Measurements from ENCODE around the gene THRAP3.
A peak's percentile ranks its signal among the peaks of the same experiment; 100 is the strongest.

The THRAP3 gene

DNA sequence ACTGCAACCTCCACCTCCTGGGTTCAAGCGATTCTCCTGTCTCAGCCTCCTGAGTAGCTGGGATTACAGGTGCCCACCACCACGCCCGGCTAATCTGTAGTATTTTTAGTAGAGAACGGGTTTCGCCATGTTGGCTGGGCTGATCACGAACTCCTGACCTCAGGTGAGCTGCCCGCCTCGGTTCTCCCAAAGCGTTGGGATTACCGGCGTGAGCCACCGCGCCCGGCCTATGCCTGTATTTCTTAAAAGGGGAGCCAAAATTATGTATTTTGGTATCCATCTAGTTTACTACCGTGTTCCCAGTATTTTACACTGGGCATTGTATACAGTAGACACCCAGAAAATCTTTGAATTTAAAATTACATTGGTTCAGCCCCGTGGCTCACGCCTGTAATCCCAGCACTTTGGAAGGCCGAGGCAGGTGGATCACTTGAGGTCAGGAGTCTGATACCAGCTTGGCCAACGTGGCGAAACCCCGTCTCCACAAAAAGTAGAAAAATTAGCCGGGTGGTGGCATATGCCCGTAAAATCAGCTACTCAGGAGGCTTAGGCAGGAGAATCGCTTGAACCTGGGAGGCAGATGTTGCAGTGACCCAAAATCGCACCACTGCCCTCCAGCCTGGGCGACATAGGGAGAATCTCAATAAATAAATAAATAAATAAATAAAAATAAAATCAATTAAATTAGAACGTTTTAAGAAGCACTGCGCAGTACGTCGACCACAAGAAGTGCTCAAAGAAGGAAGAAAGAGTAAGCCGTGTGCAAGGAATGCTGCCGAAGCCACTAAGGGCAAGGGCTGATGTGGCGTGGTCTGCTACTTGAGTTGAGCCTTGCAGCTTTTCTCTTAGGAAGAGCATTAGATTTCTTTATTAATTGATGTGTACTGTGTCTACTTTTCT is 1.5 kb upstream of the THRAP3 start:
- Histone ChIP-seq H2AK5ac (ENCODE audit: low read length) (no peak overlapping the region), H2BK5ac (ENCODE audit: low read depth, low read length, poor library complexity) (no peak overlapping the region), H3K4me1 (ENCODE audit: control insufficient read depth in 1 of 2, insufficient read depth in 2 of 2, low read length in 2 of 2) (peaks cover 2 to 9% of the 10 kb centered on the region in 2 experiments), H3K18ac (ENCODE audit: low read length) (no peak overlapping the region), H3K4ac (ENCODE audit: low read depth, low read length) (no peak overlapping the region), H3K23ac (ENCODE audit: low read length) (no peak overlapping the region), H2BK120ac (ENCODE audit: insufficient read depth, low read length, poor library complexity) (no peak overlapping the region), H3K4me2 (ENCODE audit: low read length) (peak overlapping the region; percentile 78), H3K4me3 (ENCODE audit: low read depth, low read length) (no peak overlapping the region), H3K36me3 (ENCODE audit: control insufficient read depth in 1 of 2, insufficient read depth in 2 of 2, low read length in 2 of 2) (peaks cover 2 to 4% of the 10 kb centered on the region in 2 experiments), H3K9ac (ENCODE audit: low read length) (no peak overlapping the region), H3K79me1 (ENCODE audit: low read length) (peaks cover 13% of the 10 kb centered on the region), H3K27me3 (ENCODE audit: insufficient read depth, low read length) (no peaks in the 10 kb centered on the region), H3K27ac (ENCODE audit: low read depth, low read length) (no peak overlapping the region), H4K8ac (ENCODE audit: low read depth, low read length) (no peak overlapping the region), H3K79me2 (ENCODE audit: control insufficient read depth, insufficient read depth, low read length, poor library complexity) (peaks cover 23% of the 10 kb centered on the region), H3K9me3 (ENCODE audit: insufficient read depth, low read depth, low read length) (no peaks in the 10 kb centered on the region), H2BK12ac (ENCODE audit: low read length) (no peak overlapping the region), H4K12ac (ENCODE audit: low read depth, low read length) (no peak overlapping the region), H3K14ac (ENCODE audit: low read length) (no peak overlapping the region), H4K91ac (ENCODE audit: low read depth, low read length) (no peak overlapping the region), H2AFZ (ENCODE audit: insufficient read depth, low read length, poor library complexity) (no peak overlapping the region)
- no CpG with 5 or more reads among the region's 33 CpGs for WGBS (ENCODE audit: extremely low coverage, insufficient coverage, insufficient read length)
- DNase-seq, result peak in 1 of 2 donors; percentile 39

DNA sequence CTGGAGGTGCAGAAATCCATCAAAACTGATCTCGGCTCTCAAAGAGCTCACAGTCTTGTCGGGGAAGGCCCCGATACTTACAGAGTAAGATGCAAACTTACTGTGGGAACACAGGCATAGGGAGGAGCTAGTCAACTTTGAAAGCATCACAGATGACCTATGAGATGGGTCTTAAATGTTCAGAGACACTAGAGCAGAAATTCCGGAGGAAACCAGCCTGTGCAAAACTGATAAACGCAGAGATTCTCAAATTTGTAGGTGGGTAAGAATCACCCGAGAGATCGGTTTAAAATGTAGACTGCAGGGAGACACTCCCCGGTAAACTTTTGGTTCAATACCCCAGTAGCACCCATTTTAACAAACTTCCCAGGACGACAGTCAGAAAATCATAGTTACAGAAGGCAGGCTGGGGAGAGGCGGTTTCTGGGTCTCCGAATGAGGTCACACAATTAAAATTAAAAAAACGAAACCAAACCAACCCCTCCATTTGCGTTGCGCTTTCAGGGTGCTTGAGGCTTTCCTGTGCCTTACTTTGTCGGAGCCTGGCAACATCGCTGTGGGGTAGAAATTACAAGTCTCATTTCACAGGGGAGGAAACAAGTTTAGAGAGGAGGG is 755 bp upstream of the THRAP3 start:
- H3K4me2 ChIP-seq (ENCODE audit: low read length), result peak overlapping the region; percentile 78
- H3K4ac ChIP-seq (ENCODE audit: low read depth, low read length), result peak overlapping the region; percentile 43
- H2BK120ac ChIP-seq (ENCODE audit: insufficient read depth, low read length, poor library complexity), result peak overlapping the region; percentile 56
- no peak overlapping the region for H2BK12ac ChIP-seq (ENCODE audit: low read length)
- H4K8ac ChIP-seq (ENCODE audit: low read depth, low read length), result peak overlapping the region; percentile 91
- H3K79me1 ChIP-seq (ENCODE audit: low read length), result peaks cover 13% of the 10 kb centered on the region
- H4K12ac ChIP-seq (ENCODE audit: low read depth, low read length), result no peak overlapping the region
- WGBS (ENCODE audit: extremely low coverage, insufficient coverage, insufficient read length), result no CpG with 5 or more reads among the region's 16 CpGs
- no peak overlapping the region for H3K18ac ChIP-seq (ENCODE audit: low read length)
- H3K9ac ChIP-seq (ENCODE audit: low read length), result peak overlapping the region; percentile 70
- no peaks in the 10 kb centered on the region for H3K27me3 ChIP-seq (ENCODE audit: insufficient read depth, low read length)
- peak overlapping the region; percentile 84 for H2AFZ ChIP-seq (ENCODE audit: insufficient read depth, low read length, poor library complexity)
- H2AK5ac ChIP-seq (ENCODE audit: low read length), result no peak overlapping the region
- peaks cover 29% of the 10 kb centered on the region for H3K79me2 ChIP-seq (ENCODE audit: control insufficient read depth, insufficient read depth, low read length, poor library complexity)
- peak overlapping the region; percentile 75 for H3K27ac ChIP-seq (ENCODE audit: low read depth, low read length)
- peak overlapping the region; percentile 72 for H4K91ac ChIP-seq (ENCODE audit: low read depth, low read length)
- H3K14ac ChIP-seq (ENCODE audit: low read length), result peak overlapping the region; percentile 72
- peaks cover 8 to 11% of the 10 kb centered on the region in 2 experiments for H3K36me3 ChIP-seq (ENCODE audit: control insufficient read depth in 1 of 2, insufficient read depth in 2 of 2, low read length in 2 of 2)
- DNase-seq, result peak in 1 of 2 donors; percentile 40
- H2BK5ac ChIP-seq (ENCODE audit: low read depth, low read length, poor library complexity), result peak overlapping the region; percentile 58
- no peaks in the 10 kb centered on the region for H3K9me3 ChIP-seq (ENCODE audit: insufficient read depth, low read depth, low read length)
- H3K4me3 ChIP-seq (ENCODE audit: low read depth, low read length), result peak overlapping the region; percentile 66
- peaks cover 2 to 9% of the 10 kb centered on the region in 2 experiments for H3K4me1 ChIP-seq (ENCODE audit: control insufficient read depth in 1 of 2, insufficient read depth in 2 of 2, low read length in 2 of 2)
- H3K23ac ChIP-seq (ENCODE audit: low read length), result no peak overlapping the region

- H4K91ac ChIP-seq (ENCODE audit: low read depth, low read length), result peak overlapping the region; percentile 76
- whole genome bisulfite sequencing (ENCODE audit: extremely low coverage, insufficient coverage, insufficient read length), result no CpG with 5 or more reads among the region's 29 CpGs
These were observed 467 bp downstream of the THRAP3 start for GRCh38 chr1:36224537-36225282.

GRCh38 chr1:36225283-36225899 is 1.1 kb downstream of the THRAP3 start:
- peaks cover 19 to 21% of the 10 kb centered on the region in 2 experiments for H3K36me3 ChIP-seq (ENCODE audit: control insufficient read depth in 1 of 2, insufficient read depth in 2 of 2, low read length in 2 of 2)
- H2BK120ac ChIP-seq (ENCODE audit: insufficient read depth, low read length, poor library complexity), result no peak overlapping the region
- no CpG with 5 or more reads among the region's 10 CpGs for WGBS (ENCODE audit: extremely low coverage, insufficient coverage, insufficient read length)
- peak overlapping the region; percentile 86 for H3K9ac ChIP-seq (ENCODE audit: low read length)
- H4K91ac ChIP-seq (ENCODE audit: low read depth, low read length), result no peak overlapping the region
- no peak for DNase-seq
- peaks cover 33% of the 10 kb centered on the region for H3K79me2 ChIP-seq (ENCODE audit: control insufficient read depth, insufficient read depth, low read length, poor library complexity)
- no peaks in the 10 kb centered on the region for H3K27me3 ChIP-seq (ENCODE audit: insufficient read depth, low read length)
- no peak overlapping the region for H4K8ac ChIP-seq (ENCODE audit: low read depth, low read length)
- no peak overlapping the region for H4K12ac ChIP-seq (ENCODE audit: low read depth, low read length)
- peaks cover 2 to 9% of the 10 kb centered on the region in 2 experiments for H3K4me1 ChIP-seq (ENCODE audit: control insufficient read depth in 1 of 2, insufficient read depth in 2 of 2, low read length in 2 of 2)
- peak overlapping the region; percentile 25 for H3K14ac ChIP-seq (ENCODE audit: low read length)
- H3K23ac ChIP-seq (ENCODE audit: low read length), result no peak overlapping the region
- peak overlapping the region; percentile 99 for H3K4ac ChIP-seq (ENCODE audit: low read depth, low read length)
- H3K79me1 ChIP-seq (ENCODE audit: low read length), result peaks cover 13% of the 10 kb centered on the region
- no peaks in the 10 kb centered on the region for H3K9me3 ChIP-seq (ENCODE audit: insufficient read depth, low read depth, low read length)
- H3K4me3 ChIP-seq (ENCODE audit: low read depth, low read length), result peak overlapping the region; percentile 81
- peak overlapping the region; percentile 86 for H2BK5ac ChIP-seq (ENCODE audit: low read depth, low read length, poor library complexity)
- H2BK12ac ChIP-seq (ENCODE audit: low read length), result peak overlapping the region; percentile 23
- no peak overlapping the region for H3K18ac ChIP-seq (ENCODE audit: low read length)
- H3K4me2 ChIP-seq (ENCODE audit: low read length), result peak overlapping the region; percentile 88
- H2AK5ac ChIP-seq (ENCODE audit: low read length), result peak overlapping the region; percentile 18
- H3K27ac ChIP-seq (ENCODE audit: low read depth, low read length), result peak overlapping the region; percentile 90
- H2AFZ ChIP-seq (ENCODE audit: insufficient read depth, low read length, poor library complexity), result no peak overlapping the region

More at GRCh38 chr1:36224537-36225282, 467 bp downstream of the THRAP3 start:
- Histone ChIP-seq H2AK5ac (ENCODE audit: low read length) (peak overlapping the region; percentile 18), H3K9me3 (ENCODE audit: insufficient read depth, low read depth, low read length) (no peaks in the 10 kb centered on the region), H3K4me2 (ENCODE audit: low read length) (peak overlapping the region; percentile 88), H3K4me3 (ENCODE audit: low read depth, low read length) (peak overlapping the region; percentile 81), H3K18ac (ENCODE audit: low read length) (peak overlapping the region; percentile 36), H3K14ac (ENCODE audit: low read length) (peak overlapping the region; percentile 25), H2BK120ac (ENCODE audit: insufficient read depth, low read length, poor library complexity) (peak overlapping the region; percentile 28), H4K12ac (ENCODE audit: low read depth, low read length) (peak overlapping the region; percentile 90), H3K4ac (ENCODE audit: low read depth, low read length) (peak overlapping the region; percentile 99), H2AFZ (ENCODE audit: insufficient read depth, low read length, poor library complexity) (peak overlapping the region; percentile 8), H3K27me3 (ENCODE audit: insufficient read depth, low read length) (no peaks in the 10 kb centered on the region), H3K36me3 (ENCODE audit: control insufficient read depth in 1 of 2, insufficient read depth in 2 of 2, low read length in 2 of 2) (peaks cover 13 to 16% of the 10 kb centered on the region in 2 experiments), H2BK5ac (ENCODE audit: low read depth, low read length, poor library complexity) (peak overlapping the region; percentile 86), H3K27ac (ENCODE audit: low read depth, low read length) (peak overlapping the region; percentile 90), H3K4me1 (ENCODE audit: control insufficient read depth in 1 of 2, insufficient read depth in 2 of 2, low read length in 2 of 2) (peaks cover 2 to 9% of the 10 kb centered on the region in 2 experiments), H3K23ac (ENCODE audit: low read length) (no peak overlapping the region), H3K79me1 (ENCODE audit: low read length) (peaks cover 13% of the 10 kb centered on the region), H4K8ac (ENCODE audit: low read depth, low read length) (peak overlapping the region; percentile 85), H2BK12ac (ENCODE audit: low read length) (peak overlapping the region; percentile 23), H3K79me2 (ENCODE audit: control insufficient read depth, insufficient read depth, low read length, poor library complexity) (peaks cover 32% of the 10 kb centered on the region), H3K9ac (ENCODE audit: low read length) (peak overlapping the region; percentile 87)
- peak; percentile 80 to 91 for DNase-seq

Data from trophoblast cell (in vitro differentiated cells and primary cell).